ENCODE results near the gene NADK2.

DNA sequence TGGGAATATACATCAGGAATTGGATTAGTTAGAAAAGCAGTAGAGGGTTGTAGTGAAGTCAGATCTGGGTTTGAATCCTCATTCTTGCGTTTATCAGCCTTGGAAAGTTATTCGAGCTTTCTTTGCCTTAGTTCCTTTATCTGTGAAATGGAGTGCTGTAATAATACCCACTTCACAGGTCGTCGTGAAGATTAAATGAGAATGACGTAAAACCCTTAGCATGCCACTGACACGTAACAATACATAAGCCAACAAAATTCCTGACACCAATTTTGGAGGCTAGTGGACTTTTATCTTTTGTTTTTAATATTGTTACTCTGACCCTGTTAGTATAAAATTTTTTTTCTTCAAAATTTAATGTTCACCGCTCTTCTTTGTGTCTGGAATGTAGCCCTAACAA is 86.4 kb downstream of the NADK2 start:
- TF ChIP-seq, protein P1, sequence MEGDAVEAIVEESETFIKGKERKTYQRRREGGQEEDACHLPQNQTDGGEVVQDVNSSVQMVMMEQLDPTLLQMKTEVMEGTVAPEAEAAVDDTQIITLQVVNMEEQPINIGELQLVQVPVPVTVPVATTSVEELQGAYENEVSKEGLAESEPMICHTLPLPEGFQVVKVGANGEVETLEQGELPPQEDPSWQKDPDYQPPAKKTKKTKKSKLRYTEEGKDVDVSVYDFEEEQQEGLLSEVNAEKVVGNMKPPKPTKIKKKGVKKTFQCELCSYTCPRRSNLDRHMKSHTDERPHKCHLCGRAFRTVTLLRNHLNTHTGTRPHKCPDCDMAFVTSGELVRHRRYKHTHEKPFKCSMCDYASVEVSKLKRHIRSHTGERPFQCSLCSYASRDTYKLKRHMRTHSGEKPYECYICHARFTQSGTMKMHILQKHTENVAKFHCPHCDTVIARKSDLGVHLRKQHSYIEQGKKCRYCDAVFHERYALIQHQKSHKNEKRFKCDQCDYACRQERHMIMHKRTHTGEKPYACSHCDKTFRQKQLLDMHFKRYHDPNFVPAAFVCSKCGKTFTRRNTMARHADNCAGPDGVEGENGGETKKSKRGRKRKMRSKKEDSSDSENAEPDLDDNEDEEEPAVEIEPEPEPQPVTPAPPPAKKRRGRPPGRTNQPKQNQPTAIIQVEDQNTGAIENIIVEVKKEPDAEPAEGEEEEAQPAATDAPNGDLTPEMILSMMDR (conservative IDR thresholded peaks at IDR 0.05; ENCODE audit: low read length): no peak
- no peak for TF ChIP-seq EZH2phosphoT487 (IDR thresholded peaks at IDR 0.05; ENCODE audit: borderline replicate concordance, low read depth, low read length)
